T-helper 2 cell treated with Interferon-gamma antibody and Interleukin-4, amounts not matched to agents 5 μg/mL and 100 μg/mL, for 36 hours (primary cell): ENCODE data around the gene PREP.
"Not testable (repeated sequence)": the region's sequence is repeated elsewhere in the genome, so short reads cannot be mapped to it uniquely, and the experiment has no call there.

Source experiments
- DNase-seq: peaks from one replicate; pipeline ENCODE4 v3.0.0; 2021; ENCODE audit warnings: low spot score
- H3K27ac Mint-ChIP-seq: one replicate; pipeline ENCODE4 v1.8.0; 2021; ENCODE audit warnings: mild to moderate bottlenecking, mixed read lengths
- H3K27me3 Mint-ChIP-seq: one replicate; pipeline ENCODE4 v1.8.0; 2021; ENCODE audit warnings: low read depth, mixed read lengths
- H3K36me3 Mint-ChIP-seq: one replicate; pipeline ENCODE4 v1.8.0; 2021; ENCODE audit warnings: low read depth, mixed read lengths
- H3K4me1 Mint-ChIP-seq: one replicate; pipeline ENCODE4 v1.8.0; 2021; ENCODE audit warnings: low read depth, mixed read lengths
- H3K4me3 Mint-ChIP-seq: one replicate; pipeline ENCODE4 v1.8.0; 2022; ENCODE audit warnings: mild to moderate bottlenecking, moderate library complexity, mixed read lengths
- H3K9me3 Mint-ChIP-seq: one replicate; pipeline ENCODE4 v1.8.0; 2021; ENCODE audit warnings: mixed read lengths

PREP gene

GRCh38 chr6:105346052-105346451, 56.8 kb downstream of the PREP start:
- no peak for DNase-seq
- peaks cover 29% of the 10 kb centered on the region for H3K36me3 Mint-ChIP-seq
- H3K9me3 Mint-ChIP-seq: peaks cover 7% of the 10 kb centered on the region

GRCh38 chr6:105345506-105345905, 57.4 kb downstream of the PREP start:
- H3K4me3 Mint-ChIP-seq: no peak overlapping the region
- H3K36me3 Mint-ChIP-seq: peaks cover 26% of the 10 kb centered on the region
- no peak for DNase-seq
- H3K4me1 Mint-ChIP-seq: no peaks in the 10 kb centered on the region
- H3K9me3 Mint-ChIP-seq: peaks cover 7% of the 10 kb centered on the region
- H3K27ac Mint-ChIP-seq: no peak overlapping the region
- H3K27me3 Mint-ChIP-seq: no peaks in the 10 kb centered on the region

More at GRCh38 chr6:105346052-105346451, 56.8 kb downstream of the PREP start:
- Mint-ChIP-seq H3K4me3 (no peak overlapping the region), H3K27ac (no peak overlapping the region), H3K4me1 (no peaks in the 10 kb centered on the region), H3K27me3 (no peaks in the 10 kb centered on the region)

- Mint-ChIP-seq H3K36me3 (peaks cover 24% of the 10 kb centered on the region), H3K4me1 (no peaks in the 10 kb centered on the region), H3K27me3 (no peaks in the 10 kb centered on the region), H3K27ac (no peak overlapping the region), H3K9me3 (peaks cover 7% of the 10 kb centered on the region), H3K4me3 (no peak overlapping the region)
- DNase-seq: no peak
Observed at GRCh38 chr6:105344881-105345370, 58.0 kb downstream of the PREP start.

- H3K4me1 Mint-ChIP-seq, DNase-seq, H3K27me3 Mint-ChIP-seq, H3K4me3 Mint-ChIP-seq, H3K27ac Mint-ChIP-seq, H3K9me3 Mint-ChIP-seq: not testable (repeated sequence)
- H3K36me3 Mint-ChIP-seq: peaks cover 23% of the 10 kb centered on the region
Observed at GRCh38 chr6:105338350-105338983, 64.4 kb downstream of the PREP start.

GRCh38 chr6:105336986-105337385, 65.9 kb downstream of the PREP start:
- Mint-ChIP-seq H3K27ac (no peak overlapping the region), H3K27me3 (no peaks in the 10 kb centered on the region), H3K9me3 (no peaks in the 10 kb centered on the region), H3K4me1 (no peaks in the 10 kb centered on the region), H3K4me3 (no peak overlapping the region), H3K36me3 (peaks cover 15% of the 10 kb centered on the region)
- DNase-seq: no peak

GRCh38 chr6:105332576-105332975, 70.3 kb downstream of the PREP start:
- DNase-seq: no peak
- Mint-ChIP-seq H3K27me3 (no peaks in the 10 kb centered on the region), H3K9me3 (no peaks in the 10 kb centered on the region), H3K27ac (no peak overlapping the region), H3K4me3 (no peak overlapping the region), H3K4me1 (no peaks in the 10 kb centered on the region), H3K36me3 (peaks cover 25% of the 10 kb centered on the region)

- no peaks in the 10 kb centered on the region for H3K4me1 Mint-ChIP-seq
- no peaks in the 10 kb centered on the region for H3K9me3 Mint-ChIP-seq
- H3K27me3 Mint-ChIP-seq: no peaks in the 10 kb centered on the region
- no peak overlapping the region for H3K4me3 Mint-ChIP-seq
- H3K36me3 Mint-ChIP-seq: peaks cover 24% of the 10 kb centered on the region
- no peak overlapping the region for H3K27ac Mint-ChIP-seq
- no peak for DNase-seq
Observed at GRCh38 chr6:105331927-105332326, 71.0 kb downstream of the PREP start.

- no peaks in the 10 kb centered on the region for H3K9me3 Mint-ChIP-seq
- no peak overlapping the region for H3K4me3 Mint-ChIP-seq
- peaks cover 26% of the 10 kb centered on the region for H3K36me3 Mint-ChIP-seq
- H3K27me3 Mint-ChIP-seq: no peaks in the 10 kb centered on the region
- H3K27ac Mint-ChIP-seq: no peak overlapping the region
- no peaks in the 10 kb centered on the region for H3K4me1 Mint-ChIP-seq
- DNase-seq: no peak
Observed at GRCh38 chr6:105330913-105331312, 72.0 kb downstream of the PREP start.

GRCh38 chr6:105330364-105330763, 72.5 kb downstream of the PREP start:
- Mint-ChIP-seq H3K27ac (no peak overlapping the region), H3K4me3 (no peak overlapping the region), H3K4me1 (no peaks in the 10 kb centered on the region), H3K27me3 (no peaks in the 10 kb centered on the region), H3K36me3 (peaks cover 29% of the 10 kb centered on the region), H3K9me3 (no peaks in the 10 kb centered on the region)
- no peak for DNase-seq

GRCh38 chr6:105326833-105327770, 75.8 kb downstream of the PREP start:
- H3K4me3 Mint-ChIP-seq: no peak overlapping the region
- no peaks in the 10 kb centered on the region for H3K27me3 Mint-ChIP-seq
- no peaks in the 10 kb centered on the region for H3K4me1 Mint-ChIP-seq
- no peaks in the 10 kb centered on the region for H3K9me3 Mint-ChIP-seq
- no peak overlapping the region for H3K27ac Mint-ChIP-seq
- DNase-seq: no peak
- peaks cover 29% of the 10 kb centered on the region for H3K36me3 Mint-ChIP-seq

- DNase-seq: no peak
- Mint-ChIP-seq H3K27ac (no peak overlapping the region), H3K4me1 (no peaks in the 10 kb centered on the region), H3K27me3 (no peaks in the 10 kb centered on the region), H3K36me3 (peaks cover 32% of the 10 kb centered on the region), H3K4me3 (no peak overlapping the region), H3K9me3 (no peaks in the 10 kb centered on the region)
Observed at GRCh38 chr6:105326216-105326615, 76.7 kb downstream of the PREP start.

- H3K4me1 Mint-ChIP-seq: no peaks in the 10 kb centered on the region
- no peak overlapping the region for H3K4me3 Mint-ChIP-seq
- H3K9me3 Mint-ChIP-seq: no peaks in the 10 kb centered on the region
- no peaks in the 10 kb centered on the region for H3K27me3 Mint-ChIP-seq
- H3K36me3 Mint-ChIP-seq: peaks cover 26% of the 10 kb centered on the region
- no peak overlapping the region for H3K27ac Mint-ChIP-seq
- no peak for DNase-seq
Observed at GRCh38 chr6:105324386-105324950, 78.4 kb downstream of the PREP start.

GRCh38 chr6:105322499-105323225, 80.2 kb downstream of the PREP start:
- Mint-ChIP-seq H3K36me3 (peaks cover 27% of the 10 kb centered on the region), H3K4me3 (no peak overlapping the region), H3K9me3 (no peaks in the 10 kb centered on the region), H3K4me1 (no peaks in the 10 kb centered on the region), H3K27ac (no peak overlapping the region), H3K27me3 (no peaks in the 10 kb centered on the region)
- DNase-seq: no peak
